HEK293T (cell line): ENCODE measurements around the gene ADCY2.

ENCODE experiments used
- CTCF ChIA-PET: fragments of 350-600 bp; formaldehyde crosslinking; extraction: SDS; loops from one replicate; lab custom pipeline; 2021; ENCODE audit warnings: antibody characterized with exemption, inconsistent platforms; lab: Yijun Ruan, JAX
- POLR2A ChIA-PET: fragments of 350-600 bp; formaldehyde crosslinking; extraction: SDS; loops from one replicate; lab custom pipeline; 2020; ENCODE audit warnings: antibody characterized with exemption, inconsistent platforms; lab: Yijun Ruan, JAX
- DNase-seq: peaks from one replicate; pipeline ENCODE4 v3.0.0; 2012; ENCODE audit warnings: mixed read lengths; ENCODE audit errors: extremely low spot score
- ARNT ChIP-seq: fragments of 450-650 bp; IDR thresholded peaks from 2 replicates; pipeline ENCODE4 v1.6.1; 2017; ENCODE audit warnings: mild to moderate bottlenecking
- BHLHE40 ChIP-seq: fragments of 450-650 bp; IDR thresholded peaks from 2 replicates; pipeline ENCODE4 v1.6.1; 2016; ENCODE audit warnings: mild to moderate bottlenecking, moderate library complexity, borderline replicate concordance
- CTBP1 ChIP-seq: fragments of 450-650 bp; IDR thresholded peaks from 2 replicates; pipeline ENCODE4 v1.6.1; 2016; ENCODE audit warnings: borderline replicate concordance
- ELF4 ChIP-seq: fragments of 450-650 bp; IDR thresholded peaks from 2 replicates; pipeline ENCODE4 v1.6.1; 2017; ENCODE audit warnings: antibody characterized with exemption
- FOXA1 ChIP-seq: fragments of 450-650 bp; IDR thresholded peaks from 2 replicates; pipeline ENCODE4 v1.6.1; 2016; ENCODE audit warnings: mild to moderate bottlenecking
- FOXK2 ChIP-seq: fragments of 450-650 bp; IDR thresholded peaks from 2 replicates; pipeline ENCODE4 v1.6.1; 2016; ENCODE audit warnings: mild to moderate bottlenecking
- FOXM1 ChIP-seq: fragments of 450-650 bp; IDR thresholded peaks from 2 replicates; pipeline ENCODE4 v1.6.1; 2017; ENCODE audit warnings: mild to moderate bottlenecking, borderline replicate concordance
- HDGF ChIP-seq: fragments of 450-650 bp; IDR thresholded peaks from 2 replicates; pipeline ENCODE4 v1.6.1; 2017; ENCODE audit warnings: antibody characterized with exemption, borderline replicate concordance
- L3MBTL2 ChIP-seq: fragments of 450-650 bp; conservative IDR thresholded peaks from 2 replicates; pipeline ENCODE4 v1.6.1; 2016; ENCODE audit warnings: mild to moderate bottlenecking
- LEF1 ChIP-seq: fragments of 450-650 bp; IDR thresholded peaks from 2 replicates; pipeline ENCODE4 v1.6.1; 2017; ENCODE audit warnings: mild to moderate bottlenecking, borderline replicate concordance
- NFRKB ChIP-seq: fragments of 450-650 bp; IDR thresholded peaks from 2 replicates; pipeline ENCODE4 v1.6.1; 2016; ENCODE audit warnings: mild to moderate bottlenecking, moderate library complexity
- SP1 ChIP-seq: fragments of 450-650 bp; IDR thresholded peaks from 2 replicates; pipeline ENCODE4 v1.6.1; 2017
- SUZ12 ChIP-seq: fragments of 450-650 bp; IDR thresholded peaks from 2 replicates; pipeline ENCODE4 v1.6.1; 2016; ENCODE audit warnings: mild to moderate bottlenecking
- TARDBP ChIP-seq: fragments of 450-650 bp; IDR thresholded peaks from 2 replicates; pipeline ENCODE4 v1.6.1; 2016
- ZNF384 ChIP-seq: fragments of 450-650 bp; IDR thresholded peaks from 2 replicates; pipeline ENCODE4 v1.6.1; 2016
- TF ChIP-seq, protein P1 (sequence below): fragments of 450-650 bp; IDR thresholded peaks from 2 replicates; pipeline ENCODE4 v1.6.1; 2016

Gene ADCY2

DNA sequence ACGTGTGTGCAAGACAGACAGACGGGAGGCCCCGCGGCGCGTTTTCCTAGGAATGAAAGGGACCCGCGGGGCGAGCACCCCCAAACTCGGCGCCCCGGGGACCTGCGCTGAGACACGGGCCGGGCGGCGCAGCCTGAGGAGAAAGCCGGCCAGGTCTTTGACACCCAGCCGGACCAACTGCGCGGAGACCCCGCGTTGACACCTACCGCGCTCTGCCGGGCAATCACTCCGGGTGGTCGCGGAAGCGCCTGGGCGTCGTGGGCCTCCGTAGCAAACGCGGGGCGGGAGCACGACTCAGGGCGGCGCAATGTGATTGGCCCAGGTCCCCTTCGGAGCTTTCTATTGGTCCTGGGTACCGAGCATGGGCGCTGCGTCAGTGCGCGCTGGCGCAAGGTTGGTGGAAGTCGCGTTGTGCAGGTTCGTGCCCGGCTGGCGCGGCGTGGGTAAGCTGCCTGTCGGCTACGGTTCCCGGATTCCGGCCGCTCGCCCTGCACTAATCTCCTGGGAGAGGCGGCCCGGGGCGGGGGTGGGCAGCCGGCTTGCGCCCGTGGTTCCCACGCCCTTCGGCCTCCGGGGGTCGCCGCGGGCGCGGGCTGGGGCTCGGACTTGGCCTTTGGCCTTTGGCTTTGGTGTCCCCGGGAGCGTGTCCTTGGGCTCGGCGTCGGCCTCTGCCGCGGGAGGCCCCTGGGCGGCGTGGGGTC lies 473.0 kb downstream of the ADCY2 start, which contains the start of the genes FASTKD3 and MTRR:
Gene FASTKD3 (minus strand): TSS at position 259 of the 701 bp plus-strand sequence. CDS start 948 bp downstream, outside the sequence.
Gene MTRR (plus strand): TSS at position 376 of the 701 bp plus-strand sequence. CDS start 1,647 bp downstream, outside the sequence.
- peak; percentile 91 for DNase-seq
- TF ChIP-seq SUZ12 (no peak), LEF1 (no peak), ELF4 (no peak), FOXK2 (no peak), L3MBTL2 (peak; percentile 89), FOXA1 (no peak)
- POLR2A ChIA-PET = interaction anchor here (0.7 to 2.4 kb wide), 11 partner anchors 9 to 36 kb away, joined by 3 to 18 read pairs (median 4); partner anchors contain the start of gene CFAP90
- CTCF ChIA-PET = interaction anchor here (0.6 to 1.3 kb wide), 3 partner anchors 11 to 18 kb away, joined by 3 to 5 read pairs (median 3); no protein-coding TSS in a partner anchor

DNA sequence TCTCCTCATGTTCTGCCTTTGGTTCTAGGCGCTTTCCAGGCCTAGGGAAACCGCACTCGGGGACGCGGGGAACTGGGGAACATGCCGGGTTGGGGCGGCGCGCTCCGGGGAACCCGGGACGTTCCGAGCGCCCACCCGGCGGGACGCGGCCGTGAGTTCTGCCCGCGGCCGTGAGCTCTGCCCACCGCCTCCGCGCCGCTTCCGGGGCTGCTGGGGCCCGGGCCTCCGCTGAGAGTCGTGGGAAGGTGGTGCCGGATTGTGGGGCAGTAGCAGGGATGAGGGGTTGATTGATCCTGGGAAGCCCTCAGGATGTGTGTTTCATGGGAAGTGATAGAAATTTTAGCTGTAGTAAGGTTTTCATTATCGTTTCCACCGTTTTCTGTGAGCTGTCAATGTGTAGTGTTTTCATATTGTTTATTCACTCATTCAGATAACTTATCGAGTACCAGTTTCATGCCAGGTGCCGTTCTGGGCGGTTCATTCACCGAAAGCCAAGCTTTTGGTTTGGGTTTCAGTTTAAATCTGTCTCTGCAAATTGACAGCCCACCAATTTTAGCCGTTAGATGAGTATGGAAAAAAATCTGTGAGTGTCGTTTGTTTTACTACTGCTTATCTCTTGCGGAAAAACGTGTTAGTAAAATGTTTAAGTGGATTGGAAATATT lies 473.7 kb downstream of the ADCY2 start:
- DNase-seq = no peak
- CTCF ChIA-PET = interaction anchor here (1.1 kb wide), 1 partner anchor 17 kb away, joined by 3 read pairs; no protein-coding TSS in a partner anchor

DNA sequence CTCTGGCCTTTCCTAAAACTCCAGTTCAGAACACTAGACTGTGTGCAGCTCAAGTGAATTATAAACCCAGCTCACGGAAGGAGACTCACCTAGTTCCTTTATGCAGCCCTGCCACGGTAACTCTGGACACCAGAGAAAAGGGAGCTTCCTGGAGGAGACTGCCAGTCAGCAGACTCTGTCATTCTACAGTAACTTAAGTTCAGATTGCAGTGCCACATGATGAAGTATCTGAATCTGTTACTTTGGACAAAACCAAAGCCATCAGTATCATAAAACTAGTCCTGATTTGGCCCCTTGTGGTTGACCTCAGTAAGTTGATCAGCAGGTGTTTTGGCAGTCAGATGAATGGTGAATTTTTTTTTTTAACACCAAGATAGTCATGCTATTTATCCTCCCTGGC lies 475.7 kb downstream of the ADCY2 start:
- ChIA-PET CTCF (interaction anchor here (1.1 kb wide), 1 partner anchor 16 kb away, joined by 5 read pairs; no protein-coding TSS in a partner anchor), POLR2A (no interaction called here)
- DNase-seq = no peak
- TF ChIP-seq FOXK2 (no peak), FOXA1 (no peak), FOXM1 (no peak), TARDBP (no peak), ZNF384 (no peak), CTBP1 (no peak), BHLHE40 (no peak), LEF1 (no peak), SP1 (no peak), SUZ12 (no peak), ARNT (no peak), ELF4 (no peak), L3MBTL2 (no peak), HDGF (no peak), NFRKB (no peak)
- TF ChIP-seq, protein P1, sequence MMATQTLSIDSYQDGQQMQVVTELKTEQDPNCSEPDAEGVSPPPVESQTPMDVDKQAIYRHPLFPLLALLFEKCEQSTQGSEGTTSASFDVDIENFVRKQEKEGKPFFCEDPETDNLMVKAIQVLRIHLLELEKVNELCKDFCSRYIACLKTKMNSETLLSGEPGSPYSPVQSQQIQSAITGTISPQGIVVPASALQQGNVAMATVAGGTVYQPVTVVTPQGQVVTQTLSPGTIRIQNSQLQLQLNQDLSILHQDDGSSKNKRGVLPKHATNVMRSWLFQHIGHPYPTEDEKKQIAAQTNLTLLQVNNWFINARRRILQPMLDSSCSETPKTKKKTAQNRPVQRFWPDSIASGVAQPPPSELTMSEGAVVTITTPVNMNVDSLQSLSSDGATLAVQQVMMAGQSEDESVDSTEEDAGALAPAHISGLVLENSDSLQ = no peak

More for the DNA sequence above, 473.7 kb downstream of the ADCY2 start:
- no peak for TF ChIP-seq TARDBP
- no peak for TF ChIP-seq ELF4
- TF ChIP-seq FOXA1 = no peak
- no peak for TF ChIP-seq FOXM1
- TF ChIP-seq, protein P1 = no peak
- TF ChIP-seq CTBP1 = no peak
- TF ChIP-seq ZNF384 = no peak
- no peak for TF ChIP-seq HDGF
- TF ChIP-seq ARNT = no peak
- TF ChIP-seq BHLHE40 = no peak
- no peak for TF ChIP-seq FOXK2
- TF ChIP-seq SUZ12 = no peak
- no peak for TF ChIP-seq LEF1
- no peak for TF ChIP-seq L3MBTL2
- no peak for TF ChIP-seq NFRKB
- TF ChIP-seq SP1 = no peak
- POLR2A ChIA-PET = interaction anchor here (0.9 to 2.4 kb wide), 9 partner anchors 10 to 36 kb away, joined by 3 to 18 read pairs (median 5); partner anchors contain the start of gene CFAP90

DNA sequence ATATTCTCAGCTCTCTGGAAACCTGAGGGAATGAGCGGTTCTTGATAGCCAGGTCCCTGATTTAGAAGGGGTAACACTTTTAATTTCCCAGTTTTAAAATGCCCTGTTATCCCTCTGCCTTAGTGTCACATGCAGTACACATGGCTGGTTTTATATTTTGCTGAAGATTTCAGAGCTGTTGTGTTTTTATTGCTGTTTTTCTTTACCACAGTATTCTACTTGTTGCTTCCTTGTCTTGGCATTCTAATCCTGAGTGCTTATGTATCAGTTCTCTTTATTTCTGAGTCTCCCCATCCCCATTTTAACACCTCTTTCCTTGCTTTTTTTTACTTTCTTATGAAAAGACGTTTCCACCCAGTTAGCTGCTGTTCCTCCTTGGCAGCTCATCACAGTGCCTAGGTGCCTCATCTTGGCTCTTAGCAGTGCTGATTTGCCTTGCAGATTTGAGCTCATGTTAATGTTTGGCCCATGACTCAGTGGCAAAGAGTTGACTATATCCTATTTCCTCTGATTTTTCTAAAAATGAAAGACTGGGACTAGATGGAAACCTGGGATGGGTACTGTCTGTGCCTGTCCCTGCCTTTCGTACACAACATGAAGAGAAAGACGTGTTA lies 476.7 kb downstream of the ADCY2 start:
- CTCF ChIA-PET = interaction anchor here (0.7 to 1.3 kb wide), 4 partner anchors 9 to 1329 kb away, joined by 3 to 5 read pairs (median 4); no protein-coding TSS in a partner anchor
- no peak for DNase-seq
- TF ChIP-seq SP1 = no peak
- no peak for TF ChIP-seq FOXM1
- TF ChIP-seq TARDBP = no peak
- POLR2A ChIA-PET = no interaction called here

DNA sequence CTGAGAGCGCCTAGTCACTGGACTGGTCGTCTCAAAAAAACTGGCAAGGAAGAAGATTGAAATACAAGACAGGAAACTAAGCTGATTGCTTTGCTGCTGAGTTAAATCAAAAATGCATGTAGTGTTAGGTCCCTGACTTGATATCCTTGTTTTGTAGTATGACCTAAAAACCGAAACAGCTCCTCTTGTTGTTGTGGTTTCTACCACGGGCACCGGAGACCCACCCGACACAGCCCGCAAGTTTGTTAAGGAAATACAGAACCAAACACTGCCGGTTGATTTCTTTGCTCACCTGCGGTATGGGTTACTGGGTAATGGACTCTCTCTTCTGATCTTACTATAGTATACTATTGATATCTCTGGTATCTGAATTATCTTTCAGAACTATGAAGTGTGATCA lies 477.3 kb downstream of the ADCY2 start:
- ChIA-PET POLR2A (no interaction called here), CTCF (interaction anchor here (0.7 to 1.3 kb wide), 2 partner anchors 8 to 1328 kb away, joined by 3 to 4 read pairs; no protein-coding TSS in a partner anchor)
- TF ChIP-seq FOXM1 (no peak), L3MBTL2 (no peak), NFRKB (no peak), SP1 (no peak), ARNT (no peak), ZNF384 (no peak), ELF4 (no peak), FOXA1 (no peak), BHLHE40 (no peak), SUZ12 (no peak), LEF1 (no peak), CTBP1 (no peak), HDGF (no peak), FOXK2 (no peak), TARDBP (no peak)
- TF ChIP-seq, protein P1 = no peak
- DNase-seq = no peak
